GM10266 (cell line): ENCODE measurements around the gene DMD.

ENCODE experiments used
- DNase-seq: peaks from one replicate; pipeline ENCODE4 v3.0.0; 2012; ENCODE audit errors: extremely low spot score
- TF ChIP-seq, protein P1 (sequence below): IDR thresholded peaks from 2 replicates; pipeline ENCODE4 v1.5.1; 2012; ENCODE audit warnings: mild to moderate bottlenecking, low read depth; ENCODE audit not compliant: control insufficient read depth, insufficient read depth; ENCODE audit errors: missing control alignments

DMD gene

GRCh38 chrX:31747411-31747810 lies 1463.9 kb downstream of the DMD start:
- TF ChIP-seq, protein P1, sequence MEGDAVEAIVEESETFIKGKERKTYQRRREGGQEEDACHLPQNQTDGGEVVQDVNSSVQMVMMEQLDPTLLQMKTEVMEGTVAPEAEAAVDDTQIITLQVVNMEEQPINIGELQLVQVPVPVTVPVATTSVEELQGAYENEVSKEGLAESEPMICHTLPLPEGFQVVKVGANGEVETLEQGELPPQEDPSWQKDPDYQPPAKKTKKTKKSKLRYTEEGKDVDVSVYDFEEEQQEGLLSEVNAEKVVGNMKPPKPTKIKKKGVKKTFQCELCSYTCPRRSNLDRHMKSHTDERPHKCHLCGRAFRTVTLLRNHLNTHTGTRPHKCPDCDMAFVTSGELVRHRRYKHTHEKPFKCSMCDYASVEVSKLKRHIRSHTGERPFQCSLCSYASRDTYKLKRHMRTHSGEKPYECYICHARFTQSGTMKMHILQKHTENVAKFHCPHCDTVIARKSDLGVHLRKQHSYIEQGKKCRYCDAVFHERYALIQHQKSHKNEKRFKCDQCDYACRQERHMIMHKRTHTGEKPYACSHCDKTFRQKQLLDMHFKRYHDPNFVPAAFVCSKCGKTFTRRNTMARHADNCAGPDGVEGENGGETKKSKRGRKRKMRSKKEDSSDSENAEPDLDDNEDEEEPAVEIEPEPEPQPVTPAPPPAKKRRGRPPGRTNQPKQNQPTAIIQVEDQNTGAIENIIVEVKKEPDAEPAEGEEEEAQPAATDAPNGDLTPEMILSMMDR: no peak
- DNase-seq: no peak

- no peak for DNase-seq
- TF ChIP-seq, protein P1: no peak
These were observed 1468.3 kb downstream of the DMD start for GRCh38 chrX:31743004-31743403.

DNA sequence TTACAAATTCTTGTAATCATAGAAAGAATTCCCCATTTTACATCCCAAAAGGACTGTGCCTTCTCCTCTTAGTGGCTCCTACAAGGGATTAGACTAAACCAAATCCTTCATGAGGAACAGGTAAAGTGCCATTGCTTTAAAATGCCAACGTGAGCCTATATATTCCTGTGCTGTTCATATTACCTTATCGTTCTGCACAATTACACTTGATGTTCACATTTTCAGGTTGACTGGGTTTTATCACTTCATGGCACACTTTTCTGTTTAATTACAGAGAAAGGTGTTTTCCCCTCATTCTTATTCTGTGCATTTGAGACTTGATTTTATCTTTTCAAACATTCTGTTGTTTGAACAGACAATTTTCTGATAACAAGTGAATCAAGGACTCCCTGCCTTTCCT lies 1493.9 kb downstream of the DMD start:
- TF ChIP-seq, protein P1: no peak
- no peak for DNase-seq

- DNase-seq: no peak
- TF ChIP-seq, protein P1: no peak
These were observed 1495.7 kb downstream of the DMD start for GRCh38 chrX:31715675-31716074.

GRCh38 chrX:31714797-31715196 lies 1496.6 kb downstream of the DMD start:
- TF ChIP-seq, protein P1: no peak
- no peak for DNase-seq

GRCh38 chrX:31713120-31713519 lies 1498.2 kb downstream of the DMD start:
- TF ChIP-seq, protein P1: no peak
- DNase-seq: no peak

DNA sequence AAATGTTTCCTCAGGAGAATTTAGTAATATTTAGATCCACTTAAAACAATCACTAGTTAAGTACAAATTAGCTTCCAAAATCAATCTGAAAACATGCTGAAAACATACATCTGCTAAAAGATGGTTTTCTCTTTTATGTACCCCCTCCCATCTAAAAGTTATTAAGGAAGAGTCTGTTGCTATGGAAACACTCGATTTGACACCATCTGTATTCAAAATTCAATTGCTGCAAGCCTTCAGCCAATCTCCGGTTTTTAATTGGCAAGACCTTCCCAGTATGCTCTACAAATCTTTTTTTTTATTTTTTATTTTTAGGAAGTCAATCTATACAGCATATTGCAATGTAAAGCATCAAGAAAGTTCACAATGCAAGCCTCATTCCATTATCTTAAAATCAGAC lies 1500.2 kb downstream of the DMD start:
- no peak for DNase-seq
- TF ChIP-seq, protein P1: no peak
